HEK293 (cell line): ENCODE results near the gene ENC1.

Experiments used
- CTCF ChIA-PET: fragments of 350-600 bp; formaldehyde crosslinking; extraction: SDS; loops from one replicate; lab custom pipeline; 2021; ENCODE audit warnings: antibody characterized with exemption; lab: Yijun Ruan, JAX
- POLR2A ChIA-PET: fragments of 300-600 bp; formaldehyde crosslinking; extraction: SDS; loops from one replicate; lab custom pipeline; 2020; ENCODE audit warnings: antibody characterized with exemption, inconsistent platforms; lab: Yijun Ruan, JAX
- H3K27ac ChIP-seq: fragments of 200-500 bp; sonication (Bioruptor generic); 2 replicates; pipeline ENCODE4 v1.5.1; 2014; ENCODE audit warnings: low read depth, low read length, control low read depth, inconsistent platforms; ENCODE audit errors: extremely low read depth
- H3K36me3 ChIP-seq, 2 experiments: fragments of 200-500 bp in 1 of 2; sonication (Bioruptor generic) in 1 of 2; 1 replicate in 1 of 2; 2 replicates in 1 of 2; pipeline ENCODE4 v1.5.1; 2014 to 2017; ENCODE audit warnings: inconsistent platforms in 2 of 2, low read length in 2 of 2; ENCODE audit not compliant: control insufficient read depth in 2 of 2, insufficient read depth in 1 of 2
- H3K4me1 ChIP-seq: fragments of 200-500 bp; sonication (Bioruptor generic); 2 replicates; pipeline ENCODE4 v1.5.1; 2014; ENCODE audit warnings: mild to moderate bottlenecking, low read length, inconsistent platforms; ENCODE audit not compliant: control insufficient read depth, insufficient read depth
- H3K4me3 ChIP-seq: 2 replicates; pipeline ENCODE4 v1.5.1; 2011; ENCODE audit warnings: low read depth, mild to moderate bottlenecking, control low read depth, low read length, moderate library complexity
- H3K9me3 ChIP-seq: fragments of 200-500 bp; sonication (Bioruptor generic); 2 replicates; pipeline ENCODE4 v1.5.1; 2014; ENCODE audit warnings: low read depth, low read length, inconsistent platforms; ENCODE audit not compliant: control insufficient read depth, insufficient read depth
- EGR2 ChIP-seq: fragments of 450-650 bp; formaldehyde crosslinking; IDR thresholded peaks from 2 replicates; pipeline ENCODE4 v1.5.1; 2016; ENCODE audit warnings: low read depth, missing biosample characterization, missing genetic modification characterization
- GFI1B ChIP-seq: fragments of 450-650 bp; formaldehyde crosslinking; IDR thresholded peaks from 2 replicates; pipeline ENCODE4 v1.5.1; 2016; ENCODE audit warnings: missing biosample characterization, missing genetic modification characterization
- GLIS2 ChIP-seq: fragments of 450-650 bp; formaldehyde crosslinking; IDR thresholded peaks from 2 replicates; pipeline ENCODE4 v1.5.1; 2016; ENCODE audit warnings: missing biosample characterization, missing genetic modification characterization
- OSR2 ChIP-seq: fragments of 450-650 bp; formaldehyde crosslinking; IDR thresholded peaks from 2 replicates; pipeline ENCODE4 v1.5.1; 2016; ENCODE audit warnings: missing biosample characterization, missing genetic modification characterization
- PRDM1 ChIP-seq: fragments of 450-650 bp; formaldehyde crosslinking; IDR thresholded peaks from 2 replicates; pipeline ENCODE4; 2016; ENCODE audit warnings: missing biosample characterization, missing genetic modification characterization
- PRDM4 ChIP-seq: fragments of 450-650 bp; formaldehyde crosslinking; IDR thresholded peaks from 2 replicates; pipeline ENCODE4 v1.5.1; 2017; ENCODE audit warnings: missing biosample characterization, missing genetic modification characterization
- SP2 ChIP-seq: fragments of 450-650 bp; formaldehyde crosslinking; IDR thresholded peaks from 2 replicates; pipeline ENCODE4 v1.5.1; 2016; ENCODE audit warnings: missing biosample characterization, missing genetic modification characterization
- ZNF184 ChIP-seq: fragments of 450-650 bp; IDR thresholded peaks from 2 replicates; pipeline ENCODE4 v1.5.1; 2018; ENCODE audit warnings: missing biosample characterization, mild to moderate bottlenecking, missing genetic modification characterization
- ZNF19 ChIP-seq: fragments of 450-650 bp; formaldehyde crosslinking; IDR thresholded peaks from 2 replicates; pipeline ENCODE4; 2016; ENCODE audit warnings: missing biosample characterization, missing genetic modification characterization, low read depth
- ZNF324 ChIP-seq: fragments of 450-650 bp; formaldehyde crosslinking; IDR thresholded peaks from 2 replicates; pipeline ENCODE4 v1.5.1; 2016; ENCODE audit warnings: missing biosample characterization, missing genetic modification characterization
- ZNF335 ChIP-seq: fragments of 450-650 bp; formaldehyde crosslinking; conservative IDR thresholded peaks from 2 replicates; pipeline ENCODE4 v1.5.1; 2016; ENCODE audit warnings: missing biosample characterization, missing genetic modification characterization
- ZNF398 ChIP-seq: fragments of 450-650 bp; formaldehyde crosslinking; IDR thresholded peaks from 2 replicates; pipeline ENCODE4 v1.5.1; 2017; ENCODE audit warnings: missing biosample characterization, missing genetic modification characterization
- ZNF416 ChIP-seq: fragments of 450-650 bp; formaldehyde crosslinking; IDR thresholded peaks from 2 replicates; pipeline ENCODE4 v1.5.1; 2016; ENCODE audit warnings: missing biosample characterization, missing genetic modification characterization
- ZNF510 ChIP-seq: fragments of 450-650 bp; formaldehyde crosslinking; IDR thresholded peaks from 2 replicates; pipeline ENCODE4 v1.5.1; 2018; ENCODE audit warnings: mild to moderate bottlenecking, missing genetic modification characterization, missing biosample characterization; ENCODE audit not compliant: insufficient replicate concordance
- ZNF530 ChIP-seq: fragments of 450-650 bp; formaldehyde crosslinking; IDR thresholded peaks from 2 replicates; pipeline ENCODE4 v1.5.1; 2016; ENCODE audit warnings: low read depth, missing biosample characterization, missing genetic modification characterization
- ZNF626 ChIP-seq: fragments of 450-650 bp; sonication (Bioruptor Pico); formaldehyde crosslinking; IDR thresholded peaks from 2 replicates; pipeline ENCODE4 v1.5.1; 2018; ENCODE audit warnings: missing biosample characterization, missing genetic modification characterization, inconsistent platforms
- ZSCAN23 ChIP-seq: fragments of 450-650 bp; formaldehyde crosslinking; IDR thresholded peaks from 2 replicates; pipeline ENCODE4 v1.5.1; 2016; ENCODE audit warnings: missing biosample characterization, missing genetic modification characterization
- ZXDB ChIP-seq: fragments of 450-650 bp; formaldehyde crosslinking; IDR thresholded peaks from 2 replicates; pipeline ENCODE4 v1.5.1; 2016; ENCODE audit warnings: missing biosample characterization, missing genetic modification characterization
- TF ChIP-seq, protein P1 (sequence below): fragments of 450-650 bp; formaldehyde crosslinking; IDR thresholded peaks from 2 replicates; pipeline ENCODE4 v1.5.1; 2016; ENCODE audit warnings: missing biosample characterization, missing genetic modification characterization

Gene ENC1

DNA sequence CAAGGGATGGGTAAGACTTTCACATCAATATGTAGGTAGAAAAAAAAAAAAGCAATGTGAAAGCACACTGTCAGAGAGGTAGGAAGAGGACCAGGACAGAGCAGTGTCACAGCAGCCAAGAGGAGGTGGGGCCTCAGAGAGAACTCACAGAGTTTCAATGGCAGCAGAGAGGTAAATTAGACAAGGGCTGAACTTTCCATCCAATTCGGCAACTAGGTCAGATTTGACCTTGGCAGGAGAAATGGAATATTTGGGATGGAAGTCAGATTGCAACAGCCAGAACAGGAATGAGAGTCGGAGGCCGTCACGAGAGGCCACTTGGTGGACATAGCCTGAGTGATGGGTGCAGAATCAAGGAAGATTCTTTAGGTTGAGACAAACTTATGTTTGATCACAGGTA is 57.7 kb downstream of the ENC1 start:
- H3K9me3 ChIP-seq = no peaks in the 10 kb centered on the region
- no peak for TF ChIP-seq SP2
- TF ChIP-seq, protein P1, sequence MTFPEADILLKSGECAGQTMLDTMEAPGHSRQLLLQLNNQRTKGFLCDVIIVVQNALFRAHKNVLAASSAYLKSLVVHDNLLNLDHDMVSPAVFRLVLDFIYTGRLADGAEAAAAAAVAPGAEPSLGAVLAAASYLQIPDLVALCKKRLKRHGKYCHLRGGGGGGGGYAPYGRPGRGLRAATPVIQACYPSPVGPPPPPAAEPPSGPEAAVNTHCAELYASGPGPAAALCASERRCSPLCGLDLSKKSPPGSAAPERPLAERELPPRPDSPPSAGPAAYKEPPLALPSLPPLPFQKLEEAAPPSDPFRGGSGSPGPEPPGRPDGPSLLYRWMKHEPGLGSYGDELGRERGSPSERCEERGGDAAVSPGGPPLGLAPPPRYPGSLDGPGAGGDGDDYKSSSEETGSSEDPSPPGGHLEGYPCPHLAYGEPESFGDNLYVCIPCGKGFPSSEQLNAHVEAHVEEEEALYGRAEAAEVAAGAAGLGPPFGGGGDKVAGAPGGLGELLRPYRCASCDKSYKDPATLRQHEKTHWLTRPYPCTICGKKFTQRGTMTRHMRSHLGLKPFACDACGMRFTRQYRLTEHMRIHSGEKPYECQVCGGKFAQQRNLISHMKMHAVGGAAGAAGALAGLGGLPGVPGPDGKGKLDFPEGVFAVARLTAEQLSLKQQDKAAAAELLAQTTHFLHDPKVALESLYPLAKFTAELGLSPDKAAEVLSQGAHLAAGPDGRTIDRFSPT (tag by site-specific recombination) = no peak
- no peak for TF ChIP-seq ZXDB
- no peak for TF ChIP-seq ZNF626 (tag by site-specific recombination)
- no peak for TF ChIP-seq ZNF184
- TF ChIP-seq PRDM1 (tag by site-specific recombination) = no peak
- ChIA-PET CTCF (interaction anchor here (1.2 kb wide), 1 partner anchor 26 kb away, joined by 3 read pairs; no protein-coding TSS in a partner anchor), POLR2A (no interaction called here)
- no peaks in the 10 kb centered on the region for H3K36me3 ChIP-seq
- no peaks in the 10 kb centered on the region for H3K4me1 ChIP-seq
- no peak overlapping the region for H3K27ac ChIP-seq
- no peak overlapping the region for H3K4me3 ChIP-seq

DNA sequence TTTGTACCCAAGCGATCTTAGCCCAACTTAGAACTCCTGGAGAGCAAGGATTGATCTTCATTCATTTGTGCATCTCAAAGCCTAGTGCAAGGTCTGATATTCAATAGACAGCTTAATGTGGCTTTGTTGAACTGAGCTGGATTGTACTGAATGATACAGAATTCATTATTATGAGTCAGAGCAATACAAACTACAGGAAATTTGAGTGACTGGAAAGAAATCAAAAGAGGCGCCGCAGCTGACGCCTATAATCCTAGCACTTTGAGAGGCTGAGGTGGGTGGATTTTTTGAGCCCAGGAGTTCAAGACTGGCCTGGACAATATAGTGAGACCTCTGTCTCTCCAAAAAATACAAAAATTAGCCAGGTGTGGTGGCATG is 58.6 kb downstream of the ENC1 start:
- no peaks in the 10 kb centered on the region for H3K36me3 ChIP-seq
- no peak overlapping the region for H3K4me3 ChIP-seq
- ChIA-PET CTCF (no interaction called here), POLR2A (no interaction called here)
- no peak overlapping the region for H3K27ac ChIP-seq
- H3K9me3 ChIP-seq = no peaks in the 10 kb centered on the region
- H3K4me1 ChIP-seq = no peaks in the 10 kb centered on the region
- TF ChIP-seq ZNF335 (tag by site-specific recombination) (no peak), ZNF530 (tag by site-specific recombination) (no peak), ZNF398 (tag by site-specific recombination) (no peak), ZNF324 (tag by site-specific recombination) (no peak), ZSCAN23 (tag by site-specific recombination) (no peak), OSR2 (tag by site-specific recombination) (no peak), ZNF510 (tag by site-specific recombination) (no peak), GFI1B (tag by site-specific recombination) (no peak)

DNA sequence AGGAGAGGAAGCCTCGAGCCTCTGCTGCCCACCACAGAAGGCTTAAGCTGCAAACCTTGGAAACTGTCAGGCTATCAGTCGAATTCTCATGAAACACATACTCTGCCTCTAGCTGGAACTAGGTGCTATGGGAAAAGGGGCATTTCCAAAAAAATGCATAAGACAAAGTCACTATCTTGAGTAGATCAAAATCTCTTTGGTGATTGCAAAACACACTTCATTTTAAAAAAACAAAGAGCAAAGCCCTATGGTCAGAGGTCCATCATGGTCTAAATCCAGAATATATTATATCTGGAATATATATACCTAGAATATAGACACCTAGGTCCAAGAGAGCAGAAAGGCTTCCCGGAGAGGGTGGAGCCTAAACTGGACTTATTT is 59.8 kb downstream of the ENC1 start:
- POLR2A ChIA-PET = interaction anchor here (0.7 kb wide), 1 partner anchor 62 kb away, joined by 3 read pairs; no protein-coding TSS in a partner anchor
- no peak overlapping the region for H3K27ac ChIP-seq
- no peak for TF ChIP-seq EGR2 (tag by site-specific recombination)
- TF ChIP-seq OSR2 (tag by site-specific recombination) = no peak
- TF ChIP-seq PRDM4 (tag by site-specific recombination) = no peak
- no peak for TF ChIP-seq ZNF19 (tag by site-specific recombination)
- TF ChIP-seq ZNF416 (tag by site-specific recombination) = no peak
- TF ChIP-seq GLIS2 (tag by site-specific recombination) = no peak
- no peaks in the 10 kb centered on the region for H3K36me3 ChIP-seq
- H3K9me3 ChIP-seq = no peaks in the 10 kb centered on the region
- H3K4me3 ChIP-seq = no peak overlapping the region
- CTCF ChIA-PET = no interaction called here
- H3K4me1 ChIP-seq = no peaks in the 10 kb centered on the region
